Karpas-422 (cell line): ENCODE measurements around the gene SOS1. TPM values are rescaled to one million over a fixed set of nuclear protein-coding genes. Genes with fewer than 3 reads are reported as not detected.
A peak's percentile ranks its signal among the peaks of the same experiment; 100 is the strongest.

ENCODE experiments used
- DNase-seq: peaks from one replicate; pipeline ENCODE4 v3.0.0-alpha.2; 2015
- H2AFZ ChIP-seq: fragments of 200-600 bp; sonication (generic); 2 replicates; pipeline ENCODE4 v1.6.1; 2014; ENCODE audit warnings: antibody characterized with exemption, low read length, mixed read lengths
- H3K27ac ChIP-seq: fragments of 200-600 bp; sonication (generic); 2 replicates; pipeline ENCODE4 v1.5.1; 2014; ENCODE audit warnings: mild to moderate bottlenecking, low read length, moderate library complexity
- H3K27me3 ChIP-seq: fragments of 200-600 bp; sonication (generic); 2 replicates; pipeline ENCODE4 v1.6.1; 2014; ENCODE audit warnings: low read length, mixed read lengths
- H3K36me3 ChIP-seq: fragments of 200-600 bp; sonication (generic); 2 replicates; pipeline ENCODE4 v1.6.1; 2014; ENCODE audit warnings: low read length, mixed read lengths; ENCODE audit not compliant: insufficient read depth
- H3K4me1 ChIP-seq: fragments of 200-600 bp; sonication (generic); 2 replicates; pipeline ENCODE4 v1.6.1; 2014; ENCODE audit warnings: mild to moderate bottlenecking, low read length, mixed read lengths
- H3K4me2 ChIP-seq: fragments of 200-600 bp; sonication (generic); 2 replicates; pipeline ENCODE4 v1.6.1; 2014; ENCODE audit warnings: low read length, low read depth, mild to moderate bottlenecking; ENCODE audit not compliant: poor library complexity, severe bottlenecking
- H3K4me3 ChIP-seq: fragments of 200-600 bp; sonication (generic); 2 replicates; pipeline ENCODE4 v1.5.1; 2014; ENCODE audit warnings: mild to moderate bottlenecking, antibody characterized with exemption, low read length, mixed read lengths
- H3K79me2 ChIP-seq: fragments of 200-600 bp; sonication (generic); 2 replicates; pipeline ENCODE4 v1.6.1; 2014; ENCODE audit warnings: mild to moderate bottlenecking, low read length, mixed read lengths
- H3K9ac ChIP-seq: fragments of 200-600 bp; sonication (generic); 2 replicates; pipeline ENCODE4 v1.6.0; 2014; ENCODE audit warnings: low read length
- H3K9me2 ChIP-seq: fragments of 200-600 bp; sonication (generic), shearing (Covaris generic); replicated peaks from 2 replicates; pipeline ENCODE4 v1.6.0; 2014; ENCODE audit warnings: mild to moderate bottlenecking, low read length, moderate library complexity; ENCODE audit not compliant: insufficient read depth
- H3K9me3 ChIP-seq: fragments of 300-700, 200-600 bp; sonication (generic); 2 replicates; pipeline ENCODE4 v1.6.1; 2014; ENCODE audit warnings: low read length, mixed read lengths
- H4K20me1 ChIP-seq: fragments of 200-600 bp; sonication (generic); 2 replicates; pipeline ENCODE4 v1.6.1; 2014; ENCODE audit warnings: mild to moderate bottlenecking, antibody characterized with exemption, low read length, low read depth; ENCODE audit not compliant: insufficient read depth
- total RNA-seq: library from RNA; depleted of rRNA; stranded (reverse); fragments of >200 nt; shearing (Covaris generic); gene quantifications from 2 replicates; pipeline ENCODE4 v1.2.3, GENCODE V29; 2014; ENCODE audit warnings: low replicate concordance

SOS1 gene
- total RNA-seq, 1 experiment from 2014 or later: 91.7 TPM

DNA sequence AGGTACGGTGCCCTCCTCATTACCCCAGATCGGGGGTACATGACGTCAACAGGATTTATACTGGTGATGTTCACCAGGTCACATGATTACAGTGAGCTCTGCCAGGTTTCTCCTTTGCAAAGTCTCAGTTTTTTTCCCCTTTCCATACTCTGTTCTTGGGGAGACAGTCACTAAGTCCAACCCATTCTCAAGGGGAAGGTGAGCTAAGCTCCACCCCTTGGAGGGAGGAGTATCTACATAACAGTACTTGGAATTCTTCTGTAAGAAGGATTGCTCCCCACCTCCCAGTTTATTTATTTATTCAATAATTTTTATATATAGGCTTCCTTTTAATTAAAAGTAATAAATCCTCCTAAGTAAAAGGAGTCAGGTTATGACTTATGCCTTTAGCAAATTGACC, 34.1 kb upstream of the SOS1 start:
- H3K9me3 ChIP-seq: no peaks in the 10 kb centered on the region
- peaks cover 7% of the 10 kb centered on the region for H3K4me1 ChIP-seq
- H3K9me2 ChIP-seq: no peaks in the 10 kb centered on the region
- no peak for DNase-seq
- no peaks in the 10 kb centered on the region for H3K36me3 ChIP-seq
- H3K9ac ChIP-seq: no peak overlapping the region
- no peaks in the 10 kb centered on the region for H3K27me3 ChIP-seq
- no peaks in the 10 kb centered on the region for H4K20me1 ChIP-seq
- H2AFZ ChIP-seq: no peak overlapping the region
- no peaks in the 10 kb centered on the region for H3K79me2 ChIP-seq
- H3K27ac ChIP-seq: no peak overlapping the region
- H3K4me2 ChIP-seq: no peak overlapping the region
- H3K4me3 ChIP-seq: no peak overlapping the region

- Histone ChIP-seq H2AFZ (no peak overlapping the region), H3K4me3 (no peak overlapping the region), H3K4me2 (no peak overlapping the region), H3K36me3 (no peaks in the 10 kb centered on the region), H3K79me2 (no peaks in the 10 kb centered on the region), H3K4me1 (peaks cover 7% of the 10 kb centered on the region), H4K20me1 (no peaks in the 10 kb centered on the region), H3K27ac (no peak overlapping the region), H3K27me3 (no peaks in the 10 kb centered on the region), H3K9ac (no peak overlapping the region), H3K9me3 (no peaks in the 10 kb centered on the region), H3K9me2 (no peaks in the 10 kb centered on the region)
- no peak for DNase-seq
Measured at GRCh38 chr2:39153312-39153711, 32.5 kb upstream of the SOS1 start.

DNA sequence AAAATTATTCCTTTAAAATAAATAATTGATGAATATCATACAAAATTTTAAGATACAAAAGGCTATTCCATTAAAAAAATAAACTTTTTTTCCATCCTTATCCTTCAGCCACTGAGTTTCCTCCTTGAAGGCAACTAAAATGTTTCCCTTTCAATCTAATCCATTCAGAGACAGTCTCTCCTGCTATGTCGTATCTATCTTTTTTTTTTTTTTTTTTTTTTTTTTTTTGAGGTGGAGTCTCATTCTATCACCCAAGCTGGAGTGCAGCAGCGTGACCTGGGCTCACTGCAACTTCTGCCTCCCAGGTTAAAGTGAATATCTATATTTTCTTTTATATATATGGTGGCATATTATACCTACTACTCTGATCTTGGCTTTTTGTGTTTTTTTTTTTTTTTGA, 31.7 kb upstream of the SOS1 start:
- peaks cover 7% of the 10 kb centered on the region for H3K4me1 ChIP-seq
- H3K9me3 ChIP-seq: no peaks in the 10 kb centered on the region
- no peaks in the 10 kb centered on the region for H4K20me1 ChIP-seq
- no peak overlapping the region for H2AFZ ChIP-seq
- no peak overlapping the region for H3K4me3 ChIP-seq
- H3K27me3 ChIP-seq: no peaks in the 10 kb centered on the region
- H3K27ac ChIP-seq: no peak overlapping the region
- H3K79me2 ChIP-seq: no peaks in the 10 kb centered on the region
- H3K36me3 ChIP-seq: no peaks in the 10 kb centered on the region
- no peaks in the 10 kb centered on the region for H3K9me2 ChIP-seq
- no peak overlapping the region for H3K9ac ChIP-seq
- no peak overlapping the region for H3K4me2 ChIP-seq
- DNase-seq: no peak

GRCh38 chr2:39150890-39151497, 30.1 kb upstream of the SOS1 start:
- Histone ChIP-seq H3K4me3 (no peak overlapping the region), H3K9ac (no peak overlapping the region)

GRCh38 chr2:39150102-39150562, 29.3 kb upstream of the SOS1 start:
- Histone ChIP-seq H3K9me3 (no peaks in the 10 kb centered on the region), H3K4me2 (no peak overlapping the region), H2AFZ (no peak overlapping the region), H3K4me3 (no peak overlapping the region), H3K27ac (no peak overlapping the region), H3K79me2 (no peaks in the 10 kb centered on the region), H3K9me2 (no peaks in the 10 kb centered on the region), H4K20me1 (no peaks in the 10 kb centered on the region), H3K36me3 (no peaks in the 10 kb centered on the region), H3K9ac (no peak overlapping the region), H3K27me3 (no peaks in the 10 kb centered on the region), H3K4me1 (peaks cover 7% of the 10 kb centered on the region)
- DNase-seq: no peak

More at GRCh38 chr2:39150890-39151497, 30.1 kb upstream of the SOS1 start:
- Histone ChIP-seq H3K4me1 (peaks cover 7% of the 10 kb centered on the region), H4K20me1 (no peaks in the 10 kb centered on the region), H3K9me2 (no peaks in the 10 kb centered on the region), H2AFZ (no peak overlapping the region), H3K27ac (no peak overlapping the region), H3K36me3 (no peaks in the 10 kb centered on the region), H3K79me2 (no peaks in the 10 kb centered on the region), H3K27me3 (no peaks in the 10 kb centered on the region), H3K9me3 (no peaks in the 10 kb centered on the region), H3K4me2 (no peak overlapping the region)
- no peak for DNase-seq

DNA sequence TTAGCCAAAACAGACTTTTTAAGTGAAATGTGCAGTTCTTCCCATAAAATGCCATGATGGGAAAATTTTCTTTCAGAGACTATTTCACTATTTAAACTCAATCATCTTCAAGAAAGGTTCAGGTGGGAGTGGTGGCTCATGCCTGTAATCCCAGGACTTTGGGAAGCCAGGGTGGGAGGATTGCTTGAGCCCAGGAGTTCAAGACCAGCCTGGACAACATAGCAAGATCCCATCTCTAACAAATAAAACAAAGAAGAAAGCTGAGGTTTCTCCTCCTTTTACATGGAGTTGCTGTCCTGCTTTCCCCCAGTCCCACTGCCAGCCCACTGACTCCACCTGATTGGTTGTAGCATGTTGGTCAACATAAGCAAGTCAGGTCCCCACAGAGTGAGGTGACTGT, 25.8 kb upstream of the SOS1 start:
- no peaks in the 10 kb centered on the region for H4K20me1 ChIP-seq
- H3K9me2 ChIP-seq: no peaks in the 10 kb centered on the region
- H3K4me2 ChIP-seq: no peak overlapping the region
- no peaks in the 10 kb centered on the region for H3K27me3 ChIP-seq
- no peak overlapping the region for H3K9ac ChIP-seq
- H3K4me1 ChIP-seq: peaks cover 32% of the 10 kb centered on the region
- H3K79me2 ChIP-seq: no peaks in the 10 kb centered on the region
- no peaks in the 10 kb centered on the region for H3K36me3 ChIP-seq
- DNase-seq: no peak
- H2AFZ ChIP-seq: no peak overlapping the region
- no peaks in the 10 kb centered on the region for H3K9me3 ChIP-seq
- no peak overlapping the region for H3K4me3 ChIP-seq
- H3K27ac ChIP-seq: no peak overlapping the region

DNA sequence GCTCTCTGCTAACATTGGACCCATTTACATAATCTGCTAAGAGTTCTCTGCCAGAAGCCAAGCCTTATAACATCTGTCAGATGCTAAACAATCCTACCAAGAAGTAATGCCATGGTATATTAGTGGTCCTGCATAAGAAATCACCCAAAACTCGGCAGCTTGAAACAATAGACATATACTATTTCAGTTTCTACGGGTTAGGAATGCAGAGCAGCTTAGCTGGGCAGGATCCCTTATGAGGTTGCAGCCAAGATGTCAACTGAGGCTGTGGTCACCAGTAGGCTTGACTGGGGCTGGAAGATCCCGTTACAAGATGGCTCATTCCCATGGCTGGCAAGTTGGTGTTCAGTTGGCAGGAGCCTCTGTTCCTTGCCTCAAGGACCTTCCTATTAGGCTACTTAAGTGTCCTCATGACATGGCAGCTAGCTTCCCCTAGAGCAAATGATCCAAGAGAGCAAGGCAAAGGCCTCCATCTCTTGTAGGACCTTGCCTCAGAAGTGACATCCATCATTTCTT, 25.1 kb upstream of the SOS1 start:
- DNase-seq: no peak
- no peak overlapping the region for H2AFZ ChIP-seq
- no peaks in the 10 kb centered on the region for H4K20me1 ChIP-seq
- H3K4me3 ChIP-seq: no peak overlapping the region
- no peaks in the 10 kb centered on the region for H3K79me2 ChIP-seq
- H3K9me2 ChIP-seq: no peaks in the 10 kb centered on the region
- no peak overlapping the region for H3K27ac ChIP-seq
- H3K9ac ChIP-seq: no peak overlapping the region
- H3K9me3 ChIP-seq: no peaks in the 10 kb centered on the region
- H3K27me3 ChIP-seq: no peaks in the 10 kb centered on the region
- H3K4me2 ChIP-seq: no peak overlapping the region
- H3K4me1 ChIP-seq: peaks cover 39% of the 10 kb centered on the region
- H3K36me3 ChIP-seq: no peaks in the 10 kb centered on the region

- Histone ChIP-seq H3K4me2 (no peak overlapping the region), H3K4me3 (no peak overlapping the region), H3K36me3 (no peaks in the 10 kb centered on the region), H3K27me3 (no peaks in the 10 kb centered on the region), H3K4me1 (peaks cover 47% of the 10 kb centered on the region), H4K20me1 (no peaks in the 10 kb centered on the region), H3K79me2 (no peaks in the 10 kb centered on the region), H3K9me3 (no peaks in the 10 kb centered on the region), H2AFZ (no peak overlapping the region), H3K9me2 (no peaks in the 10 kb centered on the region), H3K27ac (peak overlapping the region; percentile 94; the same call in 1 of the 2 replicates), H3K9ac (no peak overlapping the region)
- DNase-seq: no peak
Measured at GRCh38 chr2:39144416-39144815, 23.6 kb upstream of the SOS1 start.
